ENCODE results near the gene PLD3.
A peak's percentile ranks its signal among the peaks of the same experiment; 100 is the strongest.
"Not testable (repeated sequence)": the region's sequence is repeated elsewhere in the genome, so short reads cannot be mapped to it uniquely, and the experiment has no call there.

The PLD3 gene

DNA sequence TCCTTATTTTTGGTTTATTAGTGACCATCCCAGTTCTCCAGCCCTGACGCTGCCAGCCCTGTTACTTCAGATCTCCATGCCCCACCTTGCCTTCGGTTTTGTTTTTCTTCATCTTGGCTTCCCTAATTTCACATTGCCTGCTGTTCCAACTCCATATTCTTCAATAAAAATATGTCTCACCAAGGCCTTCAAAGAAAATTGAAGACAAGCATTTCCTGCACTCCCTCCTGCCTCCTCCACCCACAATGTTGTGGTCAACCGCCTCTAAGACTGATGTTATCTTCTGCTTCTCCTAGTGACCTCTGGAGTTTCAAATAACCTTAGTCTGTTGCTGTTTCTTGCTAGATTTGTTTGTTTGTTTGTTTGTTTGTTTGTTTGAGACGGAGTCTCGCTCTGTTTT, 14.6 kb downstream of the PLD3 start:
- no peak for DNase-seq (ENCODE audit: low read depth in 2 of 2)

DNA sequence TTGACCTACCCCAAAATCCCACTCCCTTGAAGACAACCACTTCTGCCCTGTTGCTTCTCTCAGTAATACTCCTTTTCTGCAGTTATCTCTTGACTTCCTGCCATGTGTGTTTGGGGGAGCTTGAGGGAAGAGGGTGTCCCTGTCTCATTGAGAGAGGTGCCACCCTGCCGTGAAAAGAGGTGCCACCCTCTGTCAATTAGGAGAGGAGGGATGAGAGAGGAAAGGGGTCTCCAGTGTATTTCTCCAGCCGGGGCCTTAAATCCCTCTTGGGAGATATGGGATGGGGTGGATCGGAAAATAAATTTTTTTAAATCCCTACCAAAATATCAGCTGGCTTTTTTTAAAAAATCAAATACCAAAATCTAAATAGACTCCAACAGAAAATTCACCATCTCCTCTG, 16.5 kb downstream of the PLD3 start:
- no peak for DNase-seq (ENCODE audit: low read depth in 2 of 2)

DNA sequence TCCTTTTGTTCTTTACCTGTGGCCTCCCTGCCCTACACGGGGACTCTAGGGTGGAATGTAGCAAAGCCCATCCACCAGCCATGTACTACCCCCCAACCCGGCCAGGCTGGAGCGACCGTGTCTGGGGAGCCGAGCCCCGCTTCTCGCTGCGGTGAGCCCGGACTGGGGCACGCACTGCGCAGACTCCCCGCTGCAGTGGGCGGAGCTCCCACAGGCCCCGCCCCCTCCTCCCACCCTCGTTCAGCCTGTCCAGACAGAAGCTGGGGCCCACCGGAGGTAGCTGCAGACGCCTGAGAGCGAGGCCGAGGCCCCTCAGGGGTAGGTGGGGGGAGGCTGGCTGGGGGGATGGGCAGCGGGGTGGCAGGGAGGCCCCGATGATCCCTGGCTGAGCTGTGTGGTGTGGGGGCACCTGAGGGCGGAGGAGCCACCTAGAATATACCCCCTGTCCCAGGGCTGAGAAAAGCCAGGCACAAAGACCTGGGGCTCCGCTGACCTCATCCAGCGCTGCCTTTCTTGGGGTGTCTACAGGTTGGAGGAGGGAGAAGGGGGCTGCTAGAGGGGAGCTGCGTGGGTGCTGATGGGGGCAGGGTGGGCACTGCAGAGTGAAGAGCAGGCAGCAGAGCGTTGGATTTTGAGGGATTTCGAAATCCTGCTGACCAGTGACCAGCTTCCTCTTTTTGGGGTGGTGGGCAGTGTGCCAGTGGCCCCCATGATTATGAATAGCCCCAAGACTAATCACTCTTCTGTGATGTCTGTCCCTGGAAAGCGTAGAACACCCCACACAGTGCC, 17.3 kb downstream of the PLD3 start:
- peak; percentile 44 to 63 for DNase-seq (ENCODE audit: low read depth in 2 of 2)

DNA sequence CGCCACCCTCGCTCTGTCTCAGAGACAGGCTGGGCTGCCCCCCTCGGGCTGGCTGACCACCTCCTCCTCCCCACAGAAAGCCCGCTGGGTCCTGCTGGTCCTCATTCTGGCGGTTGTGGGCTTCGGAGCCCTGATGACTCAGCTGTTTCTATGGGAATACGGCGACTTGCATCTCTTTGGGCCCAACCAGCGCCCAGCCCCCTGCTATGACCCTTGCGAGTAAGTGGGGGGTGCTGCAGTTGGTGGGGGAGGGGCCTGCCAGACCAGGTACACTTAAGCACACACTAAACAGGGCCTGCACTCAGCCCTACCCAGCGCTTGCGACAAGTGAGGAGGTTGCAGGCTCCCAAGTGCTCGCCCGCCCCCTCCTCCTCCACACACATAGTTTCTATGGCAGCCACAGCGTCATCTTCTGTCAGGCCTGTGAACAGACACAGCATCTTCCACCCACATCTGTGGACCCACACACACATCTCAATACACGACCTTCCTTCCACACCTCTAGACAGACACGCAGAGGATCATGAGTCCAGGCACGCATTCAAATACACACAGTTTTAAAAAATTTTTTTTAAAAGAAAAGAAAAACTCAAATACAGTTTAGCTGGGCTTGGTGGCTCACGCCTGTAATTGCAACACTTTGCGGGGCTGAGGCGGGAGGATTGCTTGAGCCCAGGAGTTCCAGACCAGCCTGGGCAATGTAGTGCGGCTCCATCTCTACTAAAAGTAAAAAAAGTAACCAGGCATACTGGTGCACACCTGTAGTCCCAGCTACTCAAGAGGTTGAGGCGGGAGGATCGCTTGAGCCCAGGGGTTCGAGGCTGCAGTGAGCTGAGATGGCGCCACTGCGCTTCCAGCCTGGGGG, 18.4 kb downstream of the PLD3 start:
- no peak for DNase-seq (ENCODE audit: low read depth in 2 of 2)

DNA sequence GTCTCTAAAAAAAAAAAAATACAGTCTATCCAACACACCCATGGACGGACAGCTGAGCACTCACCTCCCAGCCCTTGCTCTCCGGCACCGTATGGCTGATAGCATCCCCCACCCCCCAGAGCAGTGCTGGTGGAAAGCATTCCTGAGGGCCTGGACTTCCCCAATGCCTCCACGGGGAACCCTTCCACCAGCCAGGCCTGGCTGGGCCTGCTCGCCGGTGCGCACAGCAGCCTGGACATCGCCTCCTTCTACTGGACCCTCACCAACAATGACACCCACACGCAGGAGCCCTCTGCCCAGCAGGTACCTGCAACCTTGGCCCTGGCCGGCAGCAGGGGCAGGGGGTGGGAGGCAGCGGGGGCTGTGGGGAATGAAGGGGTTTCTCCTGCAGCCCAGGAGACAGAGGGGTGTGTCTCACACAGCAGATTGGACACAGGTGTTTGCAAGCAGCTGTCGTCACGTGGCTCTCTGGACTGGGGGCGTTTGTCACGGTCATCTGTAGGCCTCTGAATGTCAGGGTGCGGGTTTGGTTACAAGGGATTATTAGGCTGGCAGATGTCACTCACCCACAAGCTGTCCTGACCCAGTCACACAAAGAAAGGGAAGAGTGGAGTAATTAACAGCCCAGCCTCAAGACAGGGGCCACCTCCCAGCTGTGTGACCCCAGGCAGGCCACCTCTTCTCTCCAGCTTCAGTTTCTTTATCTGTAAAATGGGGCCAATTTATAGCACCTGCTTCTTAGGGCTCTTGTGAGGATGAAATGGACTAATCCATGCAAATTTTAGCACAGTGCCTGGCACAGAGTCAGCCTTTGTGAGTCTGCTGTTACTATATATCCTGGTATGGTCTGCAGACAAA, 19.3 kb downstream of the PLD3 start:
- DNase-seq (ENCODE audit: low read depth in 2 of 2), result no peak

DNA sequence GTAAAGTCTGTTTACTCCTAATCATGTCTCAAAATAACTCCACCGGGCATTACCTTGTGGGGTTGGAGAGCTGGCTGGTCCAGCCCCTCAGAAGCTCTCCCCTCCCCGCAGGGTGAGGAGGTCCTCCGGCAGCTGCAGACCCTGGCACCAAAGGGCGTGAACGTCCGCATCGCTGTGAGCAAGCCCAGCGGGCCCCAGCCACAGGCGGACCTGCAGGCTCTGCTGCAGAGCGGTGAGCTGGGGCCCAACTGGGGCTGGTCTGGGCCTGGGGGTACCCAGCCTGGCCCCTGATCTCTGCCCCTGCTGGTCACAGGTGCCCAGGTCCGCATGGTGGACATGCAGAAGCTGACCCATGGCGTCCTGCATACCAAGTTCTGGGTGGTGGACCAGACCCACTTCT, 21.3 kb downstream of the PLD3 start:
- DNase-seq (ENCODE audit: low read depth in 2 of 2), result no peak

DNA sequence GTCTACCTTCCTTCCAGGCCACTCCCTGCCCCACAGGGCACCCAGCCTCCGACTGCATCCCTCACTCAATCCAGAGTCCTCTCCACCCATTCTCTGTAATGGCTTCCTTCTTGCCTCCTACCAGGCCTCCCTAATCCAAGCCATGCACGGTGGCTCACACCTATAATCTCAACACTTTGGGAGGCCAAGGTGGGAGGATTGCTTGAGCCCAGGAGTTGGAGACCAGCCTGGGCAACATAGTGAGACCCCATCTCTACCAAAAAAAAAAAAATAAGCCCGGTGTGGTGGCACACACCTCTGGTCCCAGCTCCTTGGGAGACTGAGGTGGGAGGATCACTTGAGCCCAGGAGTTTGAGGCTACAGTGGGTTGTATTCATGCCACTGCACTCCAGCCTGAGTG, 21.8 kb downstream of the PLD3 start:
- not testable (repeated sequence) for DNase-seq (ENCODE audit: low read depth in 2 of 2)

DNA sequence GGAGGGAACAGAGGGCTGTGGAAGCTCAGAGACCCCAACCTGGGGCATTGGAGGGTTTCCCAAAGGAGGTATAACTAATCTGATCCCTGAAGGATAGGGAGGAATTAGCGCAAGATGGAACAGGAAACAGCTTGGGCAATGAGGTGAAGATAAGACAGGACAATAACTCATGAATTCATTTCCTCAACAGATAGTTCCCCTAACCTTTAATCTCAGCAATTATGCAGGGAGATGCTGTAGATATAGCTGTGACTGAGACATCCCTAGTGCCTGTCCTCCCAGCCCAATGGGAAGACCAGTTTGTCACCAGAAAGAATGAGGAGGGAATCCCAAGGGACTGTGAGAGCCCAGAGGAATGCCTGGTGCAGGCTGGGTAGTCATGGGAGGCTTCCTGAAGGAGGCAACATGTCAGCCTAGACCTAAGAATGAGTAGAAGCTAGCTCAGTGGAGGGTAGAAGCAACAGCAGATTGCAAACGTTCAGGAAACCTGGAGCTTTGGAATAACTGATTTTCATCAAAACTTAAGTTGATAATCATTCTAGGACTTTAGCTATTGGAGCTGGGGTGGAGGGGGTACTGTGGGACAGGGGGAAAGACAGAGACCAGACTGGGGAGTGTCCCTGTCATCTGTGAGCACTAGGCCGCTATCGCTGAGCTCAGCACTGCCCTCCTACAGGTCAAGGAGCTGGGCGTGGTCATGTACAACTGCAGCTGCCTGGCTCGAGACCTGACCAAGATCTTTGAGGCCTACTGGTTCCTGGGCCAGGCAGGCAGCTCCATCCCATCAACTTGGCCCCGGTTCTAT, 22.7 kb downstream of the PLD3 start:
- no peak for DNase-seq (ENCODE audit: low read depth in 2 of 2)

DNA sequence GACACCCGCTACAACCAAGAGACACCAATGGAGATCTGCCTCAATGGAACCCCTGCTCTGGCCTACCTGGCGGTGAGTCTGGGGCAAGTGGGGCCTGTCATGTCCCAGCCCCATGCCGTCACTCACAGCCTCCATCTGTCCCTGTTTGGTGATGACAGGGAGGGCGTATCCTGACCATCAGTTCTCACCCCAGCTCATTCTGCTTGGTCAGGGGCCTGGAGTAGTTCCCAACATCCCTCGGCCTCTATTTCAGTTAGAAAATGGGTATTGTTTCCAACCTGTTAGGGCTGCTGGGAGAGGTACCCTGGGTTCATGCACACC, 23.3 kb downstream of the PLD3 start:
- no peak for DNase-seq (ENCODE audit: low read depth in 2 of 2)

DNA sequence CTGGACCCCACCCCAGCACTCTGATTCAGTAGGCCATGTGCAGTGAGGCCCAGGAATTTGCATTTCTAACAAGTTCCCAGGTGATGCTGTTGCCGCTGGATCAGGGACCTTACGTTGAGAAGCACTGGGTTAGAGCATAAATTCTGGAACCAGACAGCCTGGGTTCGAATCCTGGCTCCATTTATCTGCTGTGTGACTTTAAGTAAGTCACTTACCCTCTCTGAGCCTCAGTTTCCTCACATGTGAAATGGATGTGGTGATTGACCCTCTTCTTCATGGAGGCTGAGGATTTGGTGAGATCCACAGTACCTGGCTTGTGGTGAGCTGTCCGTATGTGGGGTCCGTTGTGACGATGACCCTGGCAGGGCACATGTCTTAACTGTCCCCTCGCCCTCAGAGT, 25.6 kb downstream of the PLD3 start:
- DNase-seq (ENCODE audit: low read depth in 2 of 2), result no peak

DNA sequence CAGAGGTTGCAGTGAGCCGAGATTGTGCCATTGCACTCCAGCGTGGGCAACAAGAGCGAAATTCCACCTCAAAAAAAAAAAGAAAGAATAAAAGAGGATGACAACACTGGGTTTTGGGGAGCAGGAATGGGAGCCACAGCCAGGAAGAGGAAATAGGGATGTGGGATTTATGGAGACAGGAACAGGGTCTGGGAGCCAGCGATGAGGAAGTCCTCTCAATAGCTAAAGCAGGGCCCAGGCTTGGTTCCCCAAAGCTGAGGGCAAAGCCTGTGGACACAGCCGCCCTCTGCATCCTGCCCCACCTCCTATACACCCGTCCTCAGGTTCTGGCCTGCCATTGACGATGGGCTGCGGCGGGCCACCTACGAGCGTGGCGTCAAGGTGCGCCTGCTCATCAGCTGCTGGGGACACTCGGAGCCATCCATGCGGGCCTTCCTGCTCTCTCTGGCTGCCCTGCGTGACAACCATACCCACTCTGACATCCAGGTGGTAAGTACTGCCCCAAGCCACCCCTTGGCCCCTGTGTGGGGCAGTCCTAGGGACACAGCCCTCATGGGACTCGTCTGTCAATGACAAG, 27.9 kb downstream of the PLD3 start:
- DNase-seq (ENCODE audit: low read depth in 2 of 2), result no peak

DNA sequence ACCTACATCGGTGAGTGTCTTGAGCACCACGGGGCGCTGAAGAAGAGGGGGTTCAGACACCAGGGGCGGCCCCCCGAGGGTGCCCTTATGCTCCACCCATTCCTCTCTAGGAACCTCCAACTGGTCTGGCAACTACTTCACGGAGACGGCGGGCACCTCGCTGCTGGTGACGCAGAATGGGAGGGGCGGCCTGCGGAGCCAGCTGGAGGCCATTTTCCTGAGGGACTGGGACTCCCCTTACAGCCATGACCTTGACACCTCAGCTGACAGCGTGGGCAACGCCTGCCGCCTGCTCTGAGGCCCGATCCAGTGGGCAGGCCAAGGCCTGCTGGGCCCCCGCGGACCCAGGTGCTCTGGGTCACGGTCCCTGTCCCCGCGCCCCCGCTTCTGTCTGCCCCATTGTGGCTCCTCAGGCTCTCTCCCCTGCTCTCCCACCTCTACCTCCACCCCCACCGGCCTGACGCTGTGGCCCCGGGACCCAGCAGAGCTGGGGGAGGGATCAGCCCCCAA, 29.4 kb downstream of the PLD3 start:
- no peak for DNase-seq (ENCODE audit: low read depth in 2 of 2)

DNA sequence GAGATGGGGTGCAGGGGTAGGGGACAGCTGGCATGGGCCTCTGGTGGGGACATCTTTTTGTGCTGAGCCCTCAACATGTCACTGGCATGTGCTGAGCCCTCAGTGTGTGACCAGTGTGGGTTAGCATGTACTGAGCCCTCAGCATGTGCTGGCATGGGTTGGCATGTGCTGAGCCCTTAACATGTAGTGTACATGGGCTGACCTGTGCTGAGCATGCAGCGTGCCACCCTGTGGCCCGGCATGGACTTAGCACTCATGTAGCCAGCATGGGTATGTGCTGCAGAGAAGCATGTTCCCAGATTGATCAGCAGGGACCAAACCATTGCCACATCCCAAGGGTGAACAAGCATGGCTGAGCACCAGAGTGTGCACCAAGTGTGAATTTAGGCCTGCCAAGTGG, 30.0 kb downstream of the PLD3 start:
- DNase-seq (ENCODE audit: low read depth in 2 of 2), result no peak

DNA sequence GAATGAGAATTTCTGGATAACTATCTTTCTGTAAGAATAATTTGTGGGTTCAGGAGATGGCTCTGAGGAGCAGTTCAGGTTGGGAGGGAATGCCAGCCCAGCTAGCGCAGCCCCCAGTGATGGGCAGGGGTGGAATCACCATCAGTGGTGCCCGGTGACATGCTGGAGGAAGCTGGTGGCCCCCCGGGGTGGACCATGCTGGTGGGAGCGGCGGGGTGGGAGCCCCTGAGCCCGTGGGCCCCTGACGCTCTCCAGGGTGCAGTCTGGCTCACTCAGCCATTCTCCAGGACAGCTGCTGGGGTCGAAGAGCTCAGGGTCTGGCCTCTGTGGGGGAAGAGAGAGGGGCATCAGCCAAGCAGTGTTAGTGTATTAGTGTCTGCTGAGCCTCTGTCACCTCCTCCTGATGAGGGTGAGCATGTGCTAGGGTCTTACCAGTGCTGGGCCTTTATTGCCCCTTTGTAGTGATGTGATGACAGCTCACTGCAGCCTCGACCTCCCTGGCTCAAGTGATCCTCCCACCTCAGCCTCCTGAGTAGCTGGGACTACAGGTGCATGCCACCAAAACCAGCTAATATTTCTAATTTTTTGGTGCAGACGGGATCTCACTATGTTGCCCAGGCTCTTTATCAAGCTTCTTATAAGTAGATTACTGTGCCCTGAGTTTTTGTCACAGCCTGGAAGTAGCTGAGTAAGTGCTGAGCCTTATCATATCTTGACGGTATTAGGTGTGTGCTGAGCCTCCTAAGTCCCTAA, 31.1 kb downstream of the PLD3 start:
- no peak for DNase-seq (ENCODE audit: low read depth in 2 of 2)

DNA sequence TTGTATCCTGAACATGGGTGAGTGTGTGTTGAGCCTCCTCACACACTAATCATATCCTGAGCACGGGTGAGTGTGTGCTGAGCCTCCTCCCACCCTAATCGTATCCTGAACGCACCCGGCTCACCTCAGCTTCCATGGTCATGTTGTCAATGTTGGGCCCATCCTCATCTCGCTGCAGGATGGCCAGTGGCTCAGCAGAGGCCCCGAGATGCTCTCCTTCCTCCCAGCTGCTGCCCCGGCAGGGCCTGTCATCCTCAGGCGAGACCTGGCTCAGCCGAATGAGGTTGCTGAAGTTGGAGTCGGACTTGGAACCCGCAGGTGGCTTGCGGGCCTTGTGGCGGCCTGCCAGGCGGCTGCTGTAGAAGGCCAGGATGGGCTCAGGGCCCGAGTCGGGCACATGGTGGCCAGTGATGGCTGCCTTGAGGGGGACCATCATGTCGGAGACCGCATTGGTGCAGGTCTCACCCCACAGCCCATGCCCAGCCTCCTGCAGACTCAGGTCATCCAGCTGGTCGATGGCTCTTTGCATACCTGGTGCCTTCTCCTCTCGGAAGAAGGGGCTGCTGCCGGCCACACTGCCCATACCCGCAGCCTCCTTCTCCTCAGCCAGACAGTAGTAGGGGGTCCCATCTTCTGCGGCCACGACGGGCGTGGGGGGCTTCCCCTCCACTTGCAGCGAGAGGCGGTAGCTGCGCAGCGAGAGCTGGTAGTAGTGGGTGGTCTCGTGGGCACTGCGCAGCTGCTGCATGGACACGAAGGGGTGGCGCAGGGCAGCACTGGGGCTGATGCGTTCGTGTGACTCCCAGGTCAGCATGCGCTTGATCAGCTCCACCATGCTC, 31.9 kb downstream of the PLD3 start:
- no peak for DNase-seq (ENCODE audit: low read depth in 2 of 2)

DNA sequence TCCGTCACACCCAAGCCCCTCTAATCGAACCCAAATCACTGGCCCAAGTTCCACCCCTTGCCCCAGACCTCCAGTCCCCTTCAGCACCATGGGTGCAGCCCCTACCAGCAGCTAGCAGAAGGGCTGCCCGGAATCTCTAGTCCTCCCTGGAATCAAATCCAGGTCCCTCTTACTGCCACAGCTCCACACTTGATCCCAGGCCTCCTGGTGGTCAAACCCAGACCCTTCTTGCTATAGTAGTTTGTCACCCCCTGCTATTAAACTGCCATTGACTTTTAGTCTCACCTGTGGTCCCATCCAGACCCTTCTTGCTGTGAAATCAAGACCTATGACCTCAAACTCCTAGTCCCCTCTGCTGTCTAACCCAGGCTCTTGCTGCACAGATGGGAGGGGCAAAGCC, 32.8 kb downstream of the PLD3 start:
- DNase-seq (ENCODE audit: low read depth in 2 of 2), result no peak

DNA sequence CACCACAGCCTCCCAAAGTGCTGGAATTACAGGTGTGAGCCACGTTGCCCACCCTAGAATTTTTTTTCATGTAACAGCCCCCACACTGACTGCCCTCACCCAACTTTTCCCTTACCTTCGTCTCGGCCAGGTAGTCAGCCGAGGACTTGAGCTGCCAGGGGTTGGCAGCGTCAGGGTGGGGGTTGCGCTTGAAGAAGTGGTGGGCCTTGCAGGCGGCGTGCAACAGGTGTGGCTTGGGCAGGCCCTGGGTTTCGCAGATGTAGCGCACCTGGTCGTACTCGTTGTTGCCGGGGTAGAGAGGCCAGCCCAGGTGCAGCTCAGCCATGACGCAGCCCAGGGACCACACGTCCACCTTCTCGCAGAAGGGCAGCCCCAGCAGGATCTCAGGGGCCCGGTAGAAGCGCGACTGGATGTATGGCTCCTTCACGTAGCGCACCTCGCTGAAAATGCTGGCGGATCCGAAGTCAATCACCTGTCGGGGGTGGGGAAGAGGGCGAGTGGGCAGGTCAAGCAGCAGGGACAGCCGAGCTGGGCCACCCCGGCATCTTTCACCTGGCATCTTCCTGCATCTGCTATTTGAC, 35.3 kb downstream of the PLD3 start:
- no peak for DNase-seq (ENCODE audit: low read depth in 2 of 2)

DNA sequence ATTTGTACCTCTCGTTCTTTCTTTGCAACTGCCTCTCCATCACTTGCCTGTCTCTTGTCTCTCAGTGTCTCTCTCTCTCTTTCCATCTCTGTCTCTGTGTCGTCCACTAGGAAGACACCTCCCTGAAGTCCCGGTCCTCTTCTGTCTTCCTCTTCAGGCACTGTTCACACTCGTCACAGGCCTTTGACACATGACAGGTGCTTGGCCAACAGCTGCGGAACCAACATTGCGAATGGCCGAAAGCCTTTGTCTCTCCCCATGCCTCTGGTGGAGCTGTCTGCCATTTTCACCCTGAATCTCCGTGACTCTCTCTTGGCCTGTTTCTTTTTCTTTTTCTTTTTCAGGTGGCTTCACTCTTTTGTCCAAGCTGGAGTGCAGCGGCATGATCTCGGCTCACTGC, 38.7 kb downstream of the PLD3 start:
- DNase-seq (ENCODE audit: low read depth in 2 of 2), result no peak

DNA sequence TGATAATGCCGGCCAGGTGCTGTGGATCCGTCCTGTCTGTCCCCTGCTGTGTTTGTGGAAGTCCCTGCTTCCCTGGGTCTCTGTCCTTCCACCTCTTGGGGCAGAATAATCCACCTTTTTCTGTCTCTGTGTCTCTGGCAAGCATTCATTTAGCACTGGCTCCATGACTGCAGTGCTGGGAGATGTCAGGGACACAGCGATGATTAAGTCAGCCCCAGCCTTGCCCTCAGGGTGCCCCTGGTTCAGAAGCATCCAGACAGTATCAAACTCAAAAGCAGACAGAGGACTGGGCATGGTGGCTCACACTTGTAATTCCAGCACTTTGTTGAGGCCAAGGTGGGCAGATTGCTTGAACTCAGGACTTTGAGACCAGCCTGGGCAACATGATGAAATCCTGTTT, 40.0 kb downstream of the PLD3 start:
- DNase-seq (ENCODE audit: low read depth in 2 of 2), result no peak

Measured in stimulated activated CD4-positive, alpha-beta T cell treated with anti-CD3 and anti-CD28 coated beads, Interleukin-4, amount 100 ng/mL, for 48 hours (primary cell).